H1 (cell line): ENCODE data around the gene PTTG2. TPM values are rescaled to one million over a fixed set of nuclear protein-coding genes. Genes with fewer than 3 reads are reported as not detected.

ENCODE experiments used
- CTCF ChIA-PET: fragments of 300-600 bp; sonication (Branson Sonifier 250); formaldehyde crosslinking; loops from one replicate; lab custom pipeline; 2021; ENCODE audit not compliant: partially characterized antibody; lab: Charles Lee
- POLR2A ChIA-PET: fragments of 300-600 bp; sonication (Branson Sonifier 250); formaldehyde crosslinking; loops from one replicate; lab custom pipeline; 2021; ENCODE audit warnings: inconsistent platforms; ENCODE audit not compliant: partially characterized antibody; lab: Charles Lee
- DNase-seq, 2 experiments: peaks; one replicate each; pipeline versions ENCODE4 v3.0.0 to v3.0.0-alpha.2; 2010 to 2022; ENCODE audit warnings: low spot score in 2 of 2, low read depth in 1 of 2, mixed read lengths in 1 of 2
- FAIRE-seq: peaks from 2 replicates; lab custom pipeline; 2011; peaks lifted over from hg19 to GRCh38; lab: Jason Lieb, UNC
- H2AFZ ChIP-seq: 2 replicates; pipeline ENCODE4 v1.8.1; 2012; ENCODE audit warnings: low read length, inconsistent platforms
- H2AK5ac ChIP-seq: 2 replicates; pipeline ENCODE4 v1.6.1; 2013; ENCODE audit warnings: low read depth, low read length
- H2BK120ac ChIP-seq: replicated peaks from 2 replicates; pipeline ENCODE3; 2013; ENCODE audit warnings: low read depth, low read length, inconsistent platforms
- H2BK12ac ChIP-seq: 2 replicates; pipeline ENCODE4 v1.6.1; 2013; ENCODE audit warnings: low read depth, low read length
- H2BK15ac ChIP-seq: 2 replicates; pipeline ENCODE4 v1.6.1; 2013; ENCODE audit warnings: low read length
- H2BK20ac ChIP-seq: 2 replicates; pipeline ENCODE4 v1.6.1; 2013; ENCODE audit warnings: low read length
- H2BK5ac ChIP-seq: 2 replicates; pipeline ENCODE4 v1.6.1; 2013; ENCODE audit warnings: low read depth, low read length
- H3K14ac ChIP-seq: 2 replicates; pipeline ENCODE4 v1.6.1; 2013; ENCODE audit warnings: inconsistent platforms; ENCODE audit not compliant: insufficient read length
- H3K18ac ChIP-seq: 2 replicates; pipeline ENCODE4 v1.6.1; 2013; ENCODE audit warnings: low read length; ENCODE audit errors: extremely low read depth
- H3K23ac ChIP-seq: 2 replicates; pipeline ENCODE4 v1.6.1; 2013; ENCODE audit warnings: inconsistent platforms; ENCODE audit not compliant: insufficient read length
- H3K23me2 ChIP-seq: 2 replicates; pipeline ENCODE4 v1.6.1; 2013; ENCODE audit warnings: low read depth, low read length
- H3K27ac ChIP-seq: 2 replicates; pipeline ENCODE4 v1.6.1; 2011; ENCODE audit warnings: low read depth, low read length, inconsistent platforms
- H3K27me3 ChIP-seq, 4 experiments: replicated peaks in 1 of 4; 1 replicate in 1 of 4; 2 replicates in 3 of 4; pipeline versions ENCODE4 v1.6.1 to v1.8.1; 2011 to 2013; ENCODE audit warnings: low read length in 3 of 4, mild to moderate bottlenecking in 3 of 4, inconsistent platforms in 2 of 4, mixed read lengths in 2 of 4, moderate library complexity in 1 of 4; ENCODE audit not compliant: control insufficient read depth in 3 of 4, insufficient read depth in 3 of 4; ENCODE audit errors: extremely low read depth in 1 of 4
- H3K36me3 ChIP-seq, 4 experiments: 2 replicates each; pipeline versions ENCODE4 v1.6.1 to v1.8.1; 2011 to 2013; ENCODE audit warnings: mild to moderate bottlenecking in 4 of 4, low read length in 3 of 4, moderate library complexity in 2 of 4, control low read depth in 1 of 4, inconsistent platforms in 1 of 4; ENCODE audit not compliant: insufficient read depth in 4 of 4, control insufficient read depth in 2 of 4
- H3K4ac ChIP-seq: replicated peaks from 2 replicates; pipeline ENCODE3; 2013; ENCODE audit warnings: low read length, low read depth, mixed read lengths, inconsistent platforms; ENCODE audit not compliant: insufficient read length
- H3K4me1 ChIP-seq, 4 experiments: replicated peaks in 1 of 4; 1 replicate in 1 of 4; 2 replicates in 3 of 4; pipeline versions ENCODE4 v1.6.1 to v1.8.1; 2011 to 2013; ENCODE audit warnings: low read length in 3 of 4, inconsistent platforms in 2 of 4, mixed read lengths in 1 of 4; ENCODE audit not compliant: insufficient read depth in 4 of 4, control insufficient read depth in 3 of 4
- H3K4me2 ChIP-seq, 2 experiments: 2 replicates each; pipeline versions ENCODE4 v1.6.1 to v1.8.1; 2011 to 2013; ENCODE audit warnings: low read depth in 2 of 2, low read length in 2 of 2, control low read depth in 1 of 2, inconsistent platforms in 1 of 2, mild to moderate bottlenecking in 1 of 2; ENCODE audit not compliant: insufficient read depth in 1 of 2
- H3K4me3 ChIP-seq, 4 experiments: fragments of 200-600, 300-600 bp in 1 of 4; sonication (generic), shearing (Covaris generic), sonication (Bioruptor Twin) in 1 of 4; 2 replicates each; pipeline versions ENCODE4 v1.5.1 to v1.8.1; 2011 to 2016; ENCODE audit warnings: low read length in 4 of 4, low read depth in 3 of 4, control low read depth in 2 of 4, inconsistent platforms in 2 of 4, mild to moderate bottlenecking in 2 of 4, mixed read lengths in 1 of 4, moderate library complexity in 1 of 4; ENCODE audit not compliant: insufficient read depth in 2 of 4; ENCODE audit errors: extremely low read depth in 1 of 4
- H3K56ac ChIP-seq: replicated peaks from 2 replicates; pipeline ENCODE3; 2013; ENCODE audit warnings: low read depth, mild to moderate bottlenecking, mixed read lengths, low read length, inconsistent platforms; ENCODE audit not compliant: insufficient read length
- H3K79me1 ChIP-seq: 2 replicates; pipeline ENCODE4 v1.6.1; 2013; ENCODE audit warnings: low read depth, low read length, control low read depth
- H3K79me2 ChIP-seq, 2 experiments: 2 replicates each; pipeline versions ENCODE4 v1.6.1 to v1.8.1; 2012 to 2013; ENCODE audit warnings: low read length in 2 of 2, mild to moderate bottlenecking in 2 of 2, inconsistent platforms in 1 of 2; ENCODE audit not compliant: insufficient read depth in 2 of 2, control insufficient read depth in 1 of 2
- H3K9ac ChIP-seq, 4 experiments: replicated peaks in 1 of 4; 1 replicate in 1 of 4; 2 replicates in 3 of 4; pipeline versions ENCODE4 v1.6.1 to v1.8.1; 2011 to 2013; ENCODE audit warnings: low read depth in 3 of 4, low read length in 3 of 4, control low read depth in 2 of 4, mild to moderate bottlenecking in 2 of 4, moderate library complexity in 2 of 4, inconsistent platforms in 1 of 4; ENCODE audit errors: extremely low read depth in 1 of 4
- H3K9me3 ChIP-seq, 2 experiments: 2 replicates each; pipeline versions ENCODE4 v1.6.1 to v1.8.1; 2012 to 2013; ENCODE audit warnings: mild to moderate bottlenecking in 2 of 2, moderate library complexity in 2 of 2, control low read depth in 1 of 2, inconsistent platforms in 1 of 2, low read depth in 1 of 2, low read length in 1 of 2, mixed read lengths in 1 of 2; ENCODE audit not compliant: insufficient read depth in 2 of 2
- H4K20me1 ChIP-seq, 2 experiments: replicated peaks in 1 of 2; 2 replicates each; pipeline versions ENCODE3 to v1.8.1; 2011 to 2013; ENCODE audit warnings: inconsistent platforms in 2 of 2, low read length in 2 of 2, mild to moderate bottlenecking in 1 of 2; ENCODE audit not compliant: insufficient read depth in 2 of 2, control insufficient read depth in 1 of 2
- H4K5ac ChIP-seq: 2 replicates; pipeline ENCODE4 v1.6.1; 2013; ENCODE audit warnings: low read length, low read depth, mixed read lengths, inconsistent platforms; ENCODE audit not compliant: insufficient read length
- H4K8ac ChIP-seq: 2 replicates; pipeline ENCODE4 v1.8.0; 2013; ENCODE audit warnings: mild to moderate bottlenecking, moderate library complexity, low read length, inconsistent platforms; ENCODE audit not compliant: insufficient read depth; ENCODE audit errors: extremely low read depth
- H4K91ac ChIP-seq: replicated peaks from 2 replicates; pipeline ENCODE3; 2013; ENCODE audit warnings: low read length, mixed read lengths, inconsistent platforms; ENCODE audit not compliant: insufficient read length
- EP300 ChIP-seq, 2 experiments: IDR thresholded peaks; 1 replicate in 1 of 2; 2 replicates in 1 of 2; pipeline ENCODE4 v1.6.1; 2011 to 2012; ENCODE audit warnings: low read depth in 2 of 2, low read length in 2 of 2, mild to moderate bottlenecking in 2 of 2, borderline replicate concordance in 1 of 2, inconsistent platforms in 1 of 2, moderate library complexity in 1 of 2
- WGBS, 2 experiments: shearing (Covaris generic) in 1 of 2; methylation state at CpG; one replicate each; pipeline versions ENCODE4 v1.1.6 to v1.1.7; 2013 to 2015; ENCODE audit warnings: low lambda C conversion rate in 2 of 2, mixed read lengths in 2 of 2, inconsistent platforms in 1 of 2, low coverage in 1 of 2, missing lambda C conversion rate in 1 of 2; ENCODE audit not compliant: insufficient replicate concordance in 2 of 2, insufficient coverage in 1 of 2, insufficient read length in 1 of 2; ENCODE audit errors: extremely low coverage in 1 of 2, missing lambda C conversion rate in 1 of 2; 5-methylcytosine and 5-hydroxymethylcytosine counted together
- polyA plus RNA-seq, 7 experiments: library from polyadenylated mRNA; depleted of rRNA in 3 of 7; stranded (reverse) in 5 of 7; unstranded in 2 of 7; fragments of >200 nt in 5 of 7; fragments of 200-250 nt in 2 of 7; gene quantifications; 1 replicate in 5 of 7; 2 replicates in 1 of 7; 4 replicates in 1 of 7; pipeline versions ENCODE4 v1.2.1 to v1.2.3, GENCODE V29; 2011 to 2013; ENCODE audit warnings: missing spikeins in 2 of 7, mixed read lengths in 2 of 7
- total RNA-seq: library from RNA; stranded (reverse); fragmentation: NEBNext Ultra II Directional; extraction: Animal tissue kit (Norgen Biotek cat#: 25700); gene quantifications from 2 replicates; pipeline ENCODE4 v1.2.1, GENCODE V29; 2021

Gene PTTG2
- total and polyA plus RNA-seq, 2 of the 8 experiments (the other 6 are each of a cell fraction or from before 2014, with no cell fraction given): not detected

- no peak overlapping the region for H2BK15ac ChIP-seq
- H2BK120ac ChIP-seq: no peak overlapping the region
- peaks cover 3 to 7% of the 10 kb centered on the region in 2 experiments for H4K20me1 ChIP-seq
- H3K27me3 ChIP-seq: no peaks in the 10 kb centered on the region
- TF ChIP-seq EP300 (IDR thresholded peaks at IDR 0.05; ENCODE audit: borderline replicate concordance in 1 of 2, low read depth in 2 of 2, low read length in 2 of 2): no peak
- TF ChIP-seq, all 59 proteins: peak for 0
- Histone ChIP-seq H3K23me2 (no peaks in the 10 kb centered on the region; the same call in 1 of the 2 replicates), H3K18ac (no peak overlapping the region), H3K4me3 (no peak overlapping the region), H2BK5ac (no peak overlapping the region), H2AK5ac (no peak overlapping the region), H3K36me3 (no peaks in the 10 kb centered on the region), H3K9ac (no peak overlapping the region), H4K5ac (no peak overlapping the region), H2AFZ (no peak overlapping the region), H3K79me1 (no peaks in the 10 kb centered on the region), H3K9me3 (no peaks in the 10 kb centered on the region), H3K79me2 (peaks cover 0 to 83% of the 10 kb centered on the region in 2 experiments; a peak in 3 of 4 replicates), H3K4me1 (peaks cover 14 to 29% (median 20%) of the 10 kb centered on the region in 4 experiments; a peak in 6 of 7 replicates), H3K27ac (no peak overlapping the region), H4K91ac (no peak overlapping the region), H2BK20ac (no peak overlapping the region), H2BK12ac (no peak overlapping the region), H3K23ac (no peak overlapping the region), H3K56ac (no peak overlapping the region), H4K8ac (no peak overlapping the region), H3K4me2 (no peak overlapping the region), H3K14ac (no peak overlapping the region), H3K4ac (no peak overlapping the region)
- CTCF ChIA-PET: no interaction called here
- 83% methylated on average over 1 of the region's 1 CpG; no CpG with 5 or more reads in 1 of the 2 experiments for WGBS, 2 experiments
- POLR2A ChIA-PET: no interaction called here
- DNase-seq: no peak
- no peak for FAIRE-seq
Measured at GRCh38 chr4:37983951-37984350, 23.8 kb downstream of the PTTG2 start.
